ENCODE data around the gene ACVR1C.

ACVR1C gene

GRCh38 chr2:157526070-157526469, 102.6 kb downstream of the ACVR1C start:
- TF ChIP-seq SIN3A (IDR thresholded peaks at IDR 0.05; ENCODE audit: borderline replicate concordance, insufficient read depth, low read length) (no peak), TAF1 (IDR thresholded peaks at IDR 0.05; ENCODE audit: borderline replicate concordance, insufficient read depth, low read length) (no peak), FOXP2 (optimal IDR thresholded peaks at IDR 0.05; ENCODE audit: borderline replicate concordance, extremely low read depth, extremely low read length, insufficient read depth) (no peak), POLR2AphosphoS5 (IDR thresholded peaks at IDR 0.05; ENCODE audit: low read depth, low read length) (no peak)
- TF ChIP-seq, protein P1, sequence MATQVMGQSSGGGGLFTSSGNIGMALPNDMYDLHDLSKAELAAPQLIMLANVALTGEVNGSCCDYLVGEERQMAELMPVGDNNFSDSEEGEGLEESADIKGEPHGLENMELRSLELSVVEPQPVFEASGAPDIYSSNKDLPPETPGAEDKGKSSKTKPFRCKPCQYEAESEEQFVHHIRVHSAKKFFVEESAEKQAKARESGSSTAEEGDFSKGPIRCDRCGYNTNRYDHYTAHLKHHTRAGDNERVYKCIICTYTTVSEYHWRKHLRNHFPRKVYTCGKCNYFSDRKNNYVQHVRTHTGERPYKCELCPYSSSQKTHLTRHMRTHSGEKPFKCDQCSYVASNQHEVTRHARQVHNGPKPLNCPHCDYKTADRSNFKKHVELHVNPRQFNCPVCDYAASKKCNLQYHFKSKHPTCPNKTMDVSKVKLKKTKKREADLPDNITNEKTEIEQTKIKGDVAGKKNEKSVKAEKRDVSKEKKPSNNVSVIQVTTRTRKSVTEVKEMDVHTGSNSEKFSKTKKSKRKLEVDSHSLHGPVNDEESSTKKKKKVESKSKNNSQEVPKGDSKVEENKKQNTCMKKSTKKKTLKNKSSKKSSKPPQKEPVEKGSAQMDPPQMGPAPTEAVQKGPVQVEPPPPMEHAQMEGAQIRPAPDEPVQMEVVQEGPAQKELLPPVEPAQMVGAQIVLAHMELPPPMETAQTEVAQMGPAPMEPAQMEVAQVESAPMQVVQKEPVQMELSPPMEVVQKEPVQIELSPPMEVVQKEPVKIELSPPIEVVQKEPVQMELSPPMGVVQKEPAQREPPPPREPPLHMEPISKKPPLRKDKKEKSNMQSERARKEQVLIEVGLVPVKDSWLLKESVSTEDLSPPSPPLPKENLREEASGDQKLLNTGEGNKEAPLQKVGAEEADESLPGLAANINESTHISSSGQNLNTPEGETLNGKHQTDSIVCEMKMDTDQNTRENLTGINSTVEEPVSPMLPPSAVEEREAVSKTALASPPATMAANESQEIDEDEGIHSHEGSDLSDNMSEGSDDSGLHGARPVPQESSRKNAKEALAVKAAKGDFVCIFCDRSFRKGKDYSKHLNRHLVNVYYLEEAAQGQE (IDR thresholded peaks at IDR 0.05; ENCODE audit: insufficient read depth in 1 of 2, low read depth in 2 of 2, low read length in 2 of 2), result no peak

DNA sequence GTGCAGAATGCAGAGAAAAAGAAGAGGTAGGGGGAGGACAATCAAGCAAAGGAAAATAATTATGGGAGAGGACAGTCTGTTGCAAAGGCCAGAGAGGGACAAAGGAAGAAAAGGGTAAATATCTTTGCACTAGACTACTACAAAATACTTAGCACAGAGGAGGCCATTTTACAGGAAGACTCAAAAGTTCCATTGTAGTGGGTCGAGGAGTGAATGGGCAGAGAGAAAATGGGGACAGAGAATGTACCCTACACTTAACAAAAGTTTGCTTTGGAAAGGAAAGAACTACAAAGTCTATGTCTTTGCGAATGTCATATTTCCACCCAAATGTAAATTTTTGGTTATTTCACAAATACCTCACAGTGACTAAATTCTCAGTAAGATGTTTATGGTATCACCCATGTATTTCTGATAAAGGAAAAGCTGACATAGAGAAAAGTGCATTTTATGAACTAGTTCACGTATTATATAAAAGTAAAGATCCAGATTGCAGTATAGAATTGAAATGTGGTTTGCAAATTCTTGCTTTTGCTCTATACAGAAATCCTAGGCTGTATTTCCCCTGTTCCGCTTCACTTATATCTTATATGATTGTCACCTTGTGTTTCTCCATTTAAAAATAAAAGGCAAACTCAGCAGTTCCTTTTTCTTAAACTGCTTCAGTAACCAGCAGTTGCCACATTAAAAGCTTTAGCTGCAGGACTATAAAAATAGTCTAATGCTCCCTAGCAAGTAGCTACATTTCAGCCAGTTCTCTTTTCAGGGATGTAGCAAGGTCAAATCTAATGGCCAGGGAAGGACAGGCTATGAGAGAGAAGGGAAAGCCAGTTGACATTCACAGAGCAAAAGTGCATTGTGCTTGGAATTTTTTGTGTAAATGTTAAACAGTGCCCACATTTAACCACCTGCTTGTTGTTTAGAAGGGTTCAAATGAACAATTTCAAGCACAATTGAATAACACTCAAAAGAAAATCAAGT, 105.1 kb downstream of the ACVR1C start:
- TF ChIP-seq, protein P1 (IDR thresholded peaks at IDR 0.05; ENCODE audit: insufficient read depth in 1 of 2, low read depth in 2 of 2, low read length in 2 of 2), result no peak
- no peak for TF ChIP-seq TAF1 (IDR thresholded peaks at IDR 0.05; ENCODE audit: borderline replicate concordance, insufficient read depth, low read length)
- TF ChIP-seq POLR2AphosphoS5 (IDR thresholded peaks at IDR 0.05; ENCODE audit: low read depth, low read length), result no peak
- no peak for TF ChIP-seq FOXP2 (optimal IDR thresholded peaks at IDR 0.05; ENCODE audit: borderline replicate concordance, extremely low read depth, extremely low read length, insufficient read depth)
- no peak for TF ChIP-seq SIN3A (IDR thresholded peaks at IDR 0.05; ENCODE audit: borderline replicate concordance, insufficient read depth, low read length)

- TF ChIP-seq SIN3A (IDR thresholded peaks at IDR 0.05; ENCODE audit: borderline replicate concordance, insufficient read depth, low read length) (no peak), FOXP2 (optimal IDR thresholded peaks at IDR 0.05; ENCODE audit: borderline replicate concordance, extremely low read depth, extremely low read length, insufficient read depth) (no peak), POLR2AphosphoS5 (IDR thresholded peaks at IDR 0.05; ENCODE audit: low read depth, low read length) (no peak), TAF1 (IDR thresholded peaks at IDR 0.05; ENCODE audit: borderline replicate concordance, insufficient read depth, low read length) (no peak)
- TF ChIP-seq, protein P1 (IDR thresholded peaks at IDR 0.05; ENCODE audit: insufficient read depth in 1 of 2, low read depth in 2 of 2, low read length in 2 of 2), result no peak
Observed at GRCh38 chr2:157509744-157510143, 118.9 kb downstream of the ACVR1C start.

GRCh38 chr2:157508676-157509075, 120.0 kb downstream of the ACVR1C start:
- no peak for TF ChIP-seq SIN3A (IDR thresholded peaks at IDR 0.05; ENCODE audit: borderline replicate concordance, insufficient read depth, low read length)
- TF ChIP-seq POLR2AphosphoS5 (IDR thresholded peaks at IDR 0.05; ENCODE audit: low read depth, low read length), result no peak
- no peak for TF ChIP-seq FOXP2 (optimal IDR thresholded peaks at IDR 0.05; ENCODE audit: borderline replicate concordance, extremely low read depth, extremely low read length, insufficient read depth)

DNA sequence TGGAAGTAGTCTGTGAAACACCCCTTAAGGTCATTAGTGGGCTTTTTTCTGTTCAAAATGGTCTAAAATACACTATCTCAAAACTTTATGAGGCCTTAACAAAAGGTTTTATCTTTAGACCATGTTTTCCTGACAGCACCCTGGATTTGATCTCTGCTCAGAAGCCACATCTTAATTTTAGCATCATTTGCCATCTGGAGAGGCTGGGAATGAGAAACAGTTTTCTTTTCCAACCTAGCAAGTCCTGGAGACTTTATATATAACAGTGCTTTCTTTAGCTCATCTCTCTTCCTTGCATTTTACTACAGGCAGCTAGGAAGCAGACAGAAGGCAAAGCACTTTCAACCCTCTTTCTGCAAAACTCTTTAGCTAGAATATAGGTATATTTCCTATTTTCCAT, 122.1 kb downstream of the ACVR1C start:
- no peak for TF ChIP-seq FOXP2 (optimal IDR thresholded peaks at IDR 0.05; ENCODE audit: borderline replicate concordance, extremely low read depth, extremely low read length, insufficient read depth)

DNA sequence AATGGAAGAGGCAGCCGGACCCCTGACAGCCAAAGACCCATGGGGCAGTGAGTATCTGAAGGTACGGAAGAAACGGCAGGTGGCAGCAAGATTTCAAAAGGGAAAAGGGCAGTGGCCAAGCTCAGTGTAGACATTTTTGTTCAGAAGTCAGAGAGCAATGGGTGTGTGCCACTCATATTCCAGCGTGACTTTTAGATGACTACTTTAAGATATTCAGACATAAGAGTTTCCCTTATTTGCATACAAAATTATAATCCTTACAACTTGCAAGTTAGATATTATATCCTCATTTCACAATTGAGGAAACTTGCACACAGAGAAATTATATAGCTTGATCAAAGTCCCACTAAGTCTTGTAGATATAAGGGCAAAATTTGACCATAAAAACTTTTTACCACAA, 124.0 kb downstream of the ACVR1C start:
- TF ChIP-seq TAF1 (IDR thresholded peaks at IDR 0.05; ENCODE audit: borderline replicate concordance, insufficient read depth, low read length) (no peak), POLR2AphosphoS5 (IDR thresholded peaks at IDR 0.05; ENCODE audit: low read depth, low read length) (no peak), SIN3A (IDR thresholded peaks at IDR 0.05; ENCODE audit: borderline replicate concordance, insufficient read depth, low read length) (no peak), FOXP2 (optimal IDR thresholded peaks at IDR 0.05; ENCODE audit: borderline replicate concordance, extremely low read depth, extremely low read length, insufficient read depth) (no peak)
- TF ChIP-seq, protein P1 (IDR thresholded peaks at IDR 0.05; ENCODE audit: insufficient read depth in 1 of 2, low read depth in 2 of 2, low read length in 2 of 2), result no peak
